ENCODE results near the gene VPS13D.

GRCh38 chr1:12338017-12338416 lies 108.2 kb downstream of the VPS13D start:
- TF ChIP-seq CTCF (IDR thresholded peaks at IDR 0.05 in 2 of 3, conservative IDR thresholded peaks at IDR 0.05 in 1 of 3; ENCODE audit: borderline replicate concordance in 1 of 3, insufficient read depth in 1 of 3, low read depth in 2 of 3, low read length in 2 of 3) (no peak), POLR2A (IDR thresholded peaks at IDR 0.05; ENCODE audit: borderline replicate concordance, extremely low read depth, insufficient read depth, insufficient read length) (no peak), ELF1 (IDR thresholded peaks at IDR 0.05; ENCODE audit: borderline replicate concordance, low read depth) (no peak), JUND (IDR thresholded peaks at IDR 0.05) (no peak), REST (IDR thresholded peaks at IDR 0.05; ENCODE audit: low read depth) (no peak)

Measured in HCT116 (cell line).